NCI-H526 treated with DMSO at 0.1 percent for 48 hours (cell line): ENCODE results near the gene FBLN1.
"Not testable (repeated sequence)": the region's sequence is repeated elsewhere in the genome, so short reads cannot be mapped to it uniquely, and the experiment has no call there.

Experiments
- DNase-seq: peaks from one replicate; lab custom pipeline; 2025; lab: John Stamatoyannopoulos, UW

FBLN1 gene

GRCh38 chr22:45548991-45549761 lies 46.5 kb downstream of the FBLN1 start:
- DNase-seq, result no peak

- DNase-seq, result no peak
Measured at GRCh38 chr22:45549762-45550378, 47.2 kb downstream of the FBLN1 start.

GRCh38 chr22:45550416-45550815 lies 47.7 kb downstream of the FBLN1 start:
- DNase-seq, result no peak

- DNase-seq, result no peak
Measured at GRCh38 chr22:45550891-45551290, 48.2 kb downstream of the FBLN1 start.

- no peak for DNase-seq
Measured at GRCh38 chr22:45551310-45552016, 48.8 kb downstream of the FBLN1 start.

- no peak for DNase-seq
Measured at GRCh38 chr22:45552017-45552411, 49.3 kb downstream of the FBLN1 start.

- DNase-seq, result no peak
Measured at GRCh38 chr22:45552580-45553350, 50.1 kb downstream of the FBLN1 start.

- peak; percentile 55 for DNase-seq
Measured at GRCh38 chr22:45553351-45554039, 50.8 kb downstream of the FBLN1 start.

GRCh38 chr22:45554040-45554406 lies 51.3 kb downstream of the FBLN1 start:
- no peak for DNase-seq

- DNase-seq, result no peak
Measured at GRCh38 chr22:45554861-45555260, 52.2 kb downstream of the FBLN1 start.

GRCh38 chr22:45557926-45558325 lies 55.2 kb downstream of the FBLN1 start:
- not testable (repeated sequence) for DNase-seq

GRCh38 chr22:45560092-45560491 lies 57.4 kb downstream of the FBLN1 start:
- not testable (repeated sequence) for DNase-seq

GRCh38 chr22:45560761-45561160 lies 58.1 kb downstream of the FBLN1 start:
- not testable (repeated sequence) for DNase-seq

- DNase-seq, result no peak
Measured at GRCh38 chr22:45562102-45562501, 59.4 kb downstream of the FBLN1 start.

- no peak for DNase-seq
Measured at GRCh38 chr22:45562537-45563361, 60.1 kb downstream of the FBLN1 start.

GRCh38 chr22:45563362-45564040 lies 60.8 kb downstream of the FBLN1 start:
- DNase-seq, result no peak

GRCh38 chr22:45564349-45565030 lies 61.8 kb downstream of the FBLN1 start:
- DNase-seq, result no peak

GRCh38 chr22:45565171-45565570 lies 62.5 kb downstream of the FBLN1 start:
- no peak for DNase-seq

GRCh38 chr22:45565973-45566372 lies 63.3 kb downstream of the FBLN1 start:
- DNase-seq, result no peak

- no peak for DNase-seq
Measured at GRCh38 chr22:45568213-45568612, 65.5 kb downstream of the FBLN1 start.
